H1 (cell line): ENCODE data around the gene GMPR2. TPM values are rescaled to one million over a fixed set of nuclear protein-coding genes. Genes with fewer than 3 reads are reported as not detected.

Source experiments
- CTCF ChIA-PET: fragments of 300-600 bp; sonication (Branson Sonifier 250); formaldehyde crosslinking; loops from one replicate; lab custom pipeline; 2021; ENCODE audit not compliant: partially characterized antibody; lab: Charles Lee
- POLR2A ChIA-PET: fragments of 300-600 bp; sonication (Branson Sonifier 250); formaldehyde crosslinking; loops from one replicate; lab custom pipeline; 2021; ENCODE audit warnings: inconsistent platforms; ENCODE audit not compliant: partially characterized antibody; lab: Charles Lee
- DNase-seq, 2 experiments: peaks; one replicate each; pipeline versions ENCODE4 v3.0.0 to v3.0.0-alpha.2; 2010 to 2022; ENCODE audit warnings: low spot score in 2 of 2, low read depth in 1 of 2, mixed read lengths in 1 of 2
- FAIRE-seq: peaks from 2 replicates; lab custom pipeline; 2011; peaks lifted over from hg19 to GRCh38; lab: Jason Lieb, UNC
- H2AFZ ChIP-seq: 2 replicates; pipeline ENCODE4 v1.8.1; 2012; ENCODE audit warnings: low read length, inconsistent platforms
- H2AK5ac ChIP-seq: 2 replicates; pipeline ENCODE4 v1.6.1; 2013; ENCODE audit warnings: low read depth, low read length
- H2BK120ac ChIP-seq: replicated peaks from 2 replicates; pipeline ENCODE3; 2013; ENCODE audit warnings: low read depth, low read length, inconsistent platforms
- H2BK12ac ChIP-seq: 2 replicates; pipeline ENCODE4 v1.6.1; 2013; ENCODE audit warnings: low read depth, low read length
- H2BK15ac ChIP-seq: 2 replicates; pipeline ENCODE4 v1.6.1; 2013; ENCODE audit warnings: low read length
- H2BK20ac ChIP-seq: 2 replicates; pipeline ENCODE4 v1.6.1; 2013; ENCODE audit warnings: low read length
- H2BK5ac ChIP-seq: 2 replicates; pipeline ENCODE4 v1.6.1; 2013; ENCODE audit warnings: low read depth, low read length
- H3K14ac ChIP-seq: 2 replicates; pipeline ENCODE4 v1.6.1; 2013; ENCODE audit warnings: inconsistent platforms; ENCODE audit not compliant: insufficient read length
- H3K18ac ChIP-seq: 2 replicates; pipeline ENCODE4 v1.6.1; 2013; ENCODE audit warnings: low read length; ENCODE audit errors: extremely low read depth
- H3K23ac ChIP-seq: 2 replicates; pipeline ENCODE4 v1.6.1; 2013; ENCODE audit warnings: inconsistent platforms; ENCODE audit not compliant: insufficient read length
- H3K23me2 ChIP-seq: 2 replicates; pipeline ENCODE4 v1.6.1; 2013; ENCODE audit warnings: low read depth, low read length
- H3K27ac ChIP-seq: 2 replicates; pipeline ENCODE4 v1.6.1; 2011; ENCODE audit warnings: low read depth, low read length, inconsistent platforms
- H3K27me3 ChIP-seq, 4 experiments: replicated peaks in 1 of 4; 1 replicate in 1 of 4; 2 replicates in 3 of 4; pipeline versions ENCODE4 v1.6.1 to v1.8.1; 2011 to 2013; ENCODE audit warnings: low read length in 3 of 4, mild to moderate bottlenecking in 3 of 4, inconsistent platforms in 2 of 4, mixed read lengths in 2 of 4, moderate library complexity in 1 of 4; ENCODE audit not compliant: control insufficient read depth in 3 of 4, insufficient read depth in 3 of 4; ENCODE audit errors: extremely low read depth in 1 of 4
- H3K36me3 ChIP-seq, 4 experiments: 2 replicates each; pipeline versions ENCODE4 v1.6.1 to v1.8.1; 2011 to 2013; ENCODE audit warnings: mild to moderate bottlenecking in 4 of 4, low read length in 3 of 4, moderate library complexity in 2 of 4, control low read depth in 1 of 4, inconsistent platforms in 1 of 4; ENCODE audit not compliant: insufficient read depth in 4 of 4, control insufficient read depth in 2 of 4
- H3K4ac ChIP-seq: replicated peaks from 2 replicates; pipeline ENCODE3; 2013; ENCODE audit warnings: low read length, low read depth, mixed read lengths, inconsistent platforms; ENCODE audit not compliant: insufficient read length
- H3K4me1 ChIP-seq, 4 experiments: replicated peaks in 1 of 4; 1 replicate in 1 of 4; 2 replicates in 3 of 4; pipeline versions ENCODE4 v1.6.1 to v1.8.1; 2011 to 2013; ENCODE audit warnings: low read length in 3 of 4, inconsistent platforms in 2 of 4, mixed read lengths in 1 of 4; ENCODE audit not compliant: insufficient read depth in 4 of 4, control insufficient read depth in 3 of 4
- H3K4me2 ChIP-seq, 2 experiments: 2 replicates each; pipeline versions ENCODE4 v1.6.1 to v1.8.1; 2011 to 2013; ENCODE audit warnings: low read depth in 2 of 2, low read length in 2 of 2, control low read depth in 1 of 2, inconsistent platforms in 1 of 2, mild to moderate bottlenecking in 1 of 2; ENCODE audit not compliant: insufficient read depth in 1 of 2
- H3K4me3 ChIP-seq, 4 experiments: fragments of 200-600, 300-600 bp in 1 of 4; sonication (generic), shearing (Covaris generic), sonication (Bioruptor Twin) in 1 of 4; 2 replicates each; pipeline versions ENCODE4 v1.5.1 to v1.8.1; 2011 to 2016; ENCODE audit warnings: low read length in 4 of 4, low read depth in 3 of 4, control low read depth in 2 of 4, inconsistent platforms in 2 of 4, mild to moderate bottlenecking in 2 of 4, mixed read lengths in 1 of 4, moderate library complexity in 1 of 4; ENCODE audit not compliant: insufficient read depth in 2 of 4; ENCODE audit errors: extremely low read depth in 1 of 4
- H3K56ac ChIP-seq: replicated peaks from 2 replicates; pipeline ENCODE3; 2013; ENCODE audit warnings: low read depth, mild to moderate bottlenecking, mixed read lengths, low read length, inconsistent platforms; ENCODE audit not compliant: insufficient read length
- H3K79me1 ChIP-seq: 2 replicates; pipeline ENCODE4 v1.6.1; 2013; ENCODE audit warnings: low read depth, low read length, control low read depth
- H3K79me2 ChIP-seq, 2 experiments: 2 replicates each; pipeline versions ENCODE4 v1.6.1 to v1.8.1; 2012 to 2013; ENCODE audit warnings: low read length in 2 of 2, mild to moderate bottlenecking in 2 of 2, inconsistent platforms in 1 of 2; ENCODE audit not compliant: insufficient read depth in 2 of 2, control insufficient read depth in 1 of 2
- H3K9ac ChIP-seq, 4 experiments: replicated peaks in 1 of 4; 1 replicate in 1 of 4; 2 replicates in 3 of 4; pipeline versions ENCODE4 v1.6.1 to v1.8.1; 2011 to 2013; ENCODE audit warnings: low read depth in 3 of 4, low read length in 3 of 4, control low read depth in 2 of 4, mild to moderate bottlenecking in 2 of 4, moderate library complexity in 2 of 4, inconsistent platforms in 1 of 4; ENCODE audit errors: extremely low read depth in 1 of 4
- H3K9me3 ChIP-seq, 2 experiments: 2 replicates each; pipeline versions ENCODE4 v1.6.1 to v1.8.1; 2012 to 2013; ENCODE audit warnings: mild to moderate bottlenecking in 2 of 2, moderate library complexity in 2 of 2, control low read depth in 1 of 2, inconsistent platforms in 1 of 2, low read depth in 1 of 2, low read length in 1 of 2, mixed read lengths in 1 of 2; ENCODE audit not compliant: insufficient read depth in 2 of 2
- H4K20me1 ChIP-seq, 2 experiments: replicated peaks in 1 of 2; 2 replicates each; pipeline versions ENCODE3 to v1.8.1; 2011 to 2013; ENCODE audit warnings: inconsistent platforms in 2 of 2, low read length in 2 of 2, mild to moderate bottlenecking in 1 of 2; ENCODE audit not compliant: insufficient read depth in 2 of 2, control insufficient read depth in 1 of 2
- H4K5ac ChIP-seq: 2 replicates; pipeline ENCODE4 v1.6.1; 2013; ENCODE audit warnings: low read length, low read depth, mixed read lengths, inconsistent platforms; ENCODE audit not compliant: insufficient read length
- H4K8ac ChIP-seq: 2 replicates; pipeline ENCODE4 v1.8.0; 2013; ENCODE audit warnings: mild to moderate bottlenecking, moderate library complexity, low read length, inconsistent platforms; ENCODE audit not compliant: insufficient read depth; ENCODE audit errors: extremely low read depth
- H4K91ac ChIP-seq: replicated peaks from 2 replicates; pipeline ENCODE3; 2013; ENCODE audit warnings: low read length, mixed read lengths, inconsistent platforms; ENCODE audit not compliant: insufficient read length
- ASH2L ChIP-seq: fragments of 200-600, 300-600 bp; sonication (generic); IDR thresholded peaks from one replicate; pipeline ENCODE4 v1.7.1; 2017; ENCODE audit warnings: low read length
- BACH1 ChIP-seq: IDR thresholded peaks from 2 replicates; pipeline ENCODE4 v1.6.1; 2012; ENCODE audit warnings: low read length, improper control_type of control experiment
- CHD1 ChIP-seq: IDR thresholded peaks from 2 replicates; pipeline ENCODE4 v1.6.1; 2012; ENCODE audit warnings: low read depth, low read length, improper control_type of control experiment
- GABPA ChIP-seq: IDR thresholded peaks from 2 replicates; pipeline ENCODE4 v1.6.1; 2011; ENCODE audit warnings: mild to moderate bottlenecking, low read length, moderate library complexity, borderline replicate concordance; ENCODE audit not compliant: insufficient read depth
- KDM4A ChIP-seq: IDR thresholded peaks from one replicate; pipeline ENCODE4 v1.7.1; 2012; ENCODE audit warnings: low read depth, mild to moderate bottlenecking, moderate library complexity, low read length, inconsistent platforms; ENCODE audit not compliant: severe bottlenecking
- MAFK ChIP-seq: IDR thresholded peaks from 2 replicates; pipeline ENCODE4 v1.6.1; 2012; ENCODE audit warnings: low read depth, mild to moderate bottlenecking, improper control_type of control experiment, low read length
- NRF1 ChIP-seq: IDR thresholded peaks from 2 replicates; pipeline ENCODE4 v1.6.1; 2011; ENCODE audit warnings: mild to moderate bottlenecking, low read depth, low read length, improper control_type of control experiment
- SP4 ChIP-seq: IDR thresholded peaks from 2 replicates; pipeline ENCODE4 v1.6.1; 2012; ENCODE audit warnings: low read length, inconsistent platforms
- TBP ChIP-seq: IDR thresholded peaks from 2 replicates; pipeline ENCODE4 v1.6.1; 2011; ENCODE audit warnings: low read depth, low read length, improper control_type of control experiment
- WGBS, 2 experiments: shearing (Covaris generic) in 1 of 2; methylation state at CpG; one replicate each; pipeline versions ENCODE4 v1.1.6 to v1.1.7; 2013 to 2015; ENCODE audit warnings: low lambda C conversion rate in 2 of 2, mixed read lengths in 2 of 2, inconsistent platforms in 1 of 2, low coverage in 1 of 2, missing lambda C conversion rate in 1 of 2; ENCODE audit not compliant: insufficient replicate concordance in 2 of 2, insufficient coverage in 1 of 2, insufficient read length in 1 of 2; ENCODE audit errors: extremely low coverage in 1 of 2, missing lambda C conversion rate in 1 of 2; 5-methylcytosine and 5-hydroxymethylcytosine counted together
- polyA plus RNA-seq, 7 experiments: library from polyadenylated mRNA; depleted of rRNA in 3 of 7; stranded (reverse) in 5 of 7; unstranded in 2 of 7; fragments of >200 nt in 5 of 7; fragments of 200-250 nt in 2 of 7; gene quantifications; 1 replicate in 5 of 7; 2 replicates in 1 of 7; 4 replicates in 1 of 7; pipeline versions ENCODE4 v1.2.1 to v1.2.3, GENCODE V29; 2011 to 2013; ENCODE audit warnings: missing spikeins in 2 of 7, mixed read lengths in 2 of 7
- total RNA-seq: library from RNA; stranded (reverse); fragmentation: NEBNext Ultra II Directional; extraction: Animal tissue kit (Norgen Biotek cat#: 25700); gene quantifications from 2 replicates; pipeline ENCODE4 v1.2.1, GENCODE V29; 2021
- TF ChIP-seq, protein P1 (sequence below): IDR thresholded peaks from 2 replicates; pipeline ENCODE4 v1.6.1; 2012; ENCODE audit warnings: inconsistent platforms

GMPR2 gene
- total and polyA plus RNA-seq, 2 of the 8 experiments (the other 6 are each of a cell fraction or from before 2014, with no cell fraction given): 61.6 to 85.3 TPM

DNA sequence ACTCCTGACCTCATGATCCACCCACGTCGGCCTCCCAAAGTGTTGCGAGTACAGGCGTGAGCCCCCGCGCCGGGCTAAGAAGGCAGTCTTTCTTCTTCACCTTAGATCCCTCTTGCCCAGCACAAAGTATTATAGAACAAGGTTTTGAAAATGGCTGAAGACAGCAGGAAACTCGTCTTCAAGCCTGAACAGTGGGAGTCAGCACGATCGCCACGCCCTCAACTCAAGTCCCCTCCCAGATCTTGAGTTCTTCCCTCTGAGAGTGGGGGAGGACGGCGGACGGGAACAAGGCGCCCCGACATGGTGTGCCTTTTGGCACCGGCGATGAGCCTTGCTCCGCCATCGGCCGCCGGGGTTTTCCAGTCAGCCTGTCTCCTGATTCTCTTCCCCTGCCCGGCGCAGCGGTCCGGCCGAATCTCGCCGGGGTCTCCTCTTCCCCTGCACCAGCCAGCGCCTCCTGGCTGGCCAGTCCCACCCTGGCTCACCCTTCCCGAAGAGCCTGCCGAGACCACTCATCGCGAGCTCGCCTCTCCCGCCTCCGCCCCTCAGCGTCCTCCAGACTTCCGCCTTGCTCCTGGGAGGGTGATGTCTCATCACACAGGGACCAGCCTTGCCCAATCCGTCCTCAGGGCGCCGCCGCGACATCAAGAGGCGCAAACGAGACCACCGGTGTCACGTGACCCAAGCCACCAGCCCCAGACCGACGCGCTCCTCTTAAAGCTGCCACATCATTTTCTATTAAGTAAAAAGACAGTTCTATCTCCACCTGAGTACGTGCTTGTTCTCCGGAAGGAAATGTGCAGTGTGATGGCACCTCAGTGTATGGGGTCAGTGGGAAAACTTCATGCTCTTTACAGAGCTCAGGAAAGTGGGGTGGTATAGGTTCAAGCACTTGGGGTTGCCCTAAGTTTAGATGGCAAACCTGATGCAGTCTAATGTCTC is 19.5 kb upstream of the GMPR2 start, which contains the start of gene CHMP4A:
Gene CHMP4A, minus strand, starts transcription at position 565 of the 942 bp plus-strand sequence. Its CDS starts 49 bp downstream, at position 516.
- peak within 1 kb of the TSS; percentile 68 to 97 (median 92) for H3K4me3 ChIP-seq
- H3K23me2 ChIP-seq: peaks cover 8% of the 10 kb centered on the region
- H3K14ac ChIP-seq: no peak within 1 kb of the TSS
- peak within 1 kb of the TSS; percentile 99 for H3K27ac ChIP-seq
- H4K20me1 ChIP-seq: no peaks in the 10 kb centered on the region
- H3K4me1 ChIP-seq: peaks cover 0 to 5% (median 2%) of the 10 kb centered on the region in 4 experiments; a peak in 1 of 7 replicates
- peaks cover 12 to 26% (median 24%) of the 10 kb centered on the region in 4 experiments; a peak in 7 of 8 replicates for H3K36me3 ChIP-seq
- H3K4me2 ChIP-seq: peak within 1 kb of the TSS; percentile 80 to 90
- ChIA-PET CTCF (interaction anchor here (1.0 to 2.1 kb wide), 9 partner anchors 9 to 119 kb away, joined by 3 to 9 read pairs (median 4); partner anchors contain the start of genes IPO4 and PSME2), POLR2A (interaction anchor here (0.6 to 11.1 kb wide), 31 partner anchors 9 to 217 kb away, joined by 3 to 119 read pairs (median 4); partner anchors contain the start of genes DHRS1, EMC9, GMPR2 and IPO4)
- peak within 1 kb of the TSS; percentile 73 for H3K4ac ChIP-seq
- H2BK120ac ChIP-seq: no peak within 1 kb of the TSS
- no peaks in the 10 kb centered on the region for H3K79me1 ChIP-seq
- DNase-seq (peak; percentile 91 to 94), FAIRE-seq (no peak)
- H3K23ac ChIP-seq: no peak within 1 kb of the TSS
- peak within 1 kb of the TSS; percentile 97; the same call in 1 of the 2 replicates for H4K8ac ChIP-seq
- H3K9me3 ChIP-seq: no peaks in the 10 kb centered on the region
- no peak within 1 kb of the TSS for H2BK15ac ChIP-seq
- H4K91ac ChIP-seq: no peak within 1 kb of the TSS
- 0 out of 2 replicates have a peak within 1 kb of the TSS, but pooled peaks have one; percentile 5 for H2AK5ac ChIP-seq
- H3K27me3 ChIP-seq: no peaks in the 10 kb centered on the region
- 1% methylated on average over 50 of the region's 53 CpGs; no CpG with 5 or more reads in 1 of the 2 experiments for WGBS, 2 experiments
- peak within 1 kb of the TSS; percentile 56 for H3K56ac ChIP-seq
- H3K79me2 ChIP-seq: peaks cover 0 to 3% of the 10 kb centered on the region in 2 experiments; a peak in 1 of 4 replicates
- H3K9ac ChIP-seq: peak within 1 kb of the TSS; percentile 91 to 98 (median 96)
- peak within 1 kb of the TSS; percentile 74 for H4K5ac ChIP-seq
- H2BK12ac ChIP-seq: no peak within 1 kb of the TSS
- H3K18ac ChIP-seq: peak within 1 kb of the TSS; percentile 83; the same call in 1 of the 2 replicates
- peak within 1 kb of the TSS; percentile 91 for H2BK5ac ChIP-seq
- H2AFZ ChIP-seq: 0 out of 2 replicates have a peak within 1 kb of the TSS, but pooled peaks have one; percentile 72
- no peak within 1 kb of the TSS for H2BK20ac ChIP-seq
- TF ChIP-seq CHD1 (no peak), KDM4A (peak; percentile 89), SP4 (0 out of 2 replicates have a peak, but pooled peaks have one; percentile 44), ASH2L (peak; percentile 77), NRF1 (no peak), MAFK (no peak), TBP (peak; percentile 84; the same call in 1 of the 2 replicates), BACH1 (no peak), GABPA (no peak)
- TF ChIP-seq, protein P1, sequence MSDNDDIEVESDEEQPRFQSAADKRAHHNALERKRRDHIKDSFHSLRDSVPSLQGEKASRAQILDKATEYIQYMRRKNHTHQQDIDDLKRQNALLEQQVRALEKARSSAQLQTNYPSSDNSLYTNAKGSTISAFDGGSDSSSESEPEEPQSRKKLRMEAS: peak; percentile 45
